Left renal cortex interstitium (tissue), 4 donors: ENCODE results near the gene ZNF346. TPM values are rescaled to one million over a fixed set of nuclear protein-coding genes. Genes with fewer than 3 reads are reported as not detected.
A peak's percentile ranks its signal among the peaks of the same experiment; 100 is the strongest.

ENCODE experiments used
- DNase-seq, 4 donors: peaks; one replicate each; pipeline ENCODE4 v3.0.0-alpha.2; 2013; ENCODE audit warnings: low read depth in 4 of 4, low spot score in 2 of 4, missing footprints in 1 of 4
- polyA plus RNA-seq, 4 donors: library from polyadenylated mRNA; unstranded; fragments of 120-200 nt; gene quantifications; one replicate each; pipeline ENCODE4 v1.2.1, GENCODE V29; 2013; ENCODE audit not compliant: insufficient read length in 4 of 4

Gene ZNF346
- polyA plus RNA-seq, 4 donors: 19.6 to 30.4 (median 24.7) TPM

GRCh38 chr5:177065491-177065890 lies 43.0 kb downstream of the ZNF346 start:
- DNase-seq: no peak

GRCh38 chr5:177066224-177066623 lies 43.7 kb downstream of the ZNF346 start:
- no peak for DNase-seq

- no peak for DNase-seq
These were observed 45.0 kb downstream of the ZNF346 start for GRCh38 chr5:177067503-177067902.

GRCh38 chr5:177070536-177071191 lies 48.2 kb downstream of the ZNF346 start:
- DNase-seq: no peak

GRCh38 chr5:177071666-177072385 lies 49.3 kb downstream of the ZNF346 start:
- DNase-seq: peak; percentile 55 to 86 (median 74)

- DNase-seq: no peak
These were observed 54.8 kb downstream of the ZNF346 start for GRCh38 chr5:177077335-177077734.

GRCh38 chr5:177079606-177080005 lies 57.1 kb downstream of the ZNF346 start:
- DNase-seq: no peak

GRCh38 chr5:177080265-177080664 lies 57.8 kb downstream of the ZNF346 start:
- DNase-seq: no peak

GRCh38 chr5:177081859-177082258 lies 59.4 kb downstream of the ZNF346 start:
- no peak for DNase-seq

- DNase-seq: no peak
These were observed 60.9 kb downstream of the ZNF346 start for GRCh38 chr5:177083357-177083756.

- DNase-seq: no peak
These were observed 61.7 kb downstream of the ZNF346 start for GRCh38 chr5:177084175-177084574.

GRCh38 chr5:177085985-177086653 lies 63.6 kb downstream of the ZNF346 start:
- DNase-seq: no peak

GRCh38 chr5:177086654-177087397 lies 64.3 kb downstream of the ZNF346 start, which contains the start of gene FGFR4:
FGFR4 (plus strand) TSS chr5:177086915; CDS start chr5:177089603, 2,688 bp downstream.
- peak in 2 of 4 donors; percentile 56 to 61 for DNase-seq

GRCh38 chr5:177087398-177088005 lies 65.0 kb downstream of the ZNF346 start:
- DNase-seq: no peak

GRCh38 chr5:177089127-177089526 lies 66.6 kb downstream of the ZNF346 start:
- DNase-seq: no peak

- no peak for DNase-seq
These were observed 67.5 kb downstream of the ZNF346 start for GRCh38 chr5:177089825-177090641.

- DNase-seq: no peak
These were observed 68.3 kb downstream of the ZNF346 start for GRCh38 chr5:177090813-177091212.

- DNase-seq: no peak
These were observed 68.7 kb downstream of the ZNF346 start for GRCh38 chr5:177091232-177091631.
